ENCODE measurements around the gene DNAJC5. TPM values are rescaled to one million over a fixed set of nuclear protein-coding genes. Genes with fewer than 3 reads are reported as not detected.

DNAJC5 gene, protein sequence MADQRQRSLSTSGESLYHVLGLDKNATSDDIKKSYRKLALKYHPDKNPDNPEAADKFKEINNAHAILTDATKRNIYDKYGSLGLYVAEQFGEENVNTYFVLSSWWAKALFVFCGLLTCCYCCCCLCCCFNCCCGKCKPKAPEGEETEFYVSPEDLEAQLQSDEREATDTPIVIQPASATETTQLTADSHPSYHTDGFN
- total RNA-seq: 55.5 TPM

DNA sequence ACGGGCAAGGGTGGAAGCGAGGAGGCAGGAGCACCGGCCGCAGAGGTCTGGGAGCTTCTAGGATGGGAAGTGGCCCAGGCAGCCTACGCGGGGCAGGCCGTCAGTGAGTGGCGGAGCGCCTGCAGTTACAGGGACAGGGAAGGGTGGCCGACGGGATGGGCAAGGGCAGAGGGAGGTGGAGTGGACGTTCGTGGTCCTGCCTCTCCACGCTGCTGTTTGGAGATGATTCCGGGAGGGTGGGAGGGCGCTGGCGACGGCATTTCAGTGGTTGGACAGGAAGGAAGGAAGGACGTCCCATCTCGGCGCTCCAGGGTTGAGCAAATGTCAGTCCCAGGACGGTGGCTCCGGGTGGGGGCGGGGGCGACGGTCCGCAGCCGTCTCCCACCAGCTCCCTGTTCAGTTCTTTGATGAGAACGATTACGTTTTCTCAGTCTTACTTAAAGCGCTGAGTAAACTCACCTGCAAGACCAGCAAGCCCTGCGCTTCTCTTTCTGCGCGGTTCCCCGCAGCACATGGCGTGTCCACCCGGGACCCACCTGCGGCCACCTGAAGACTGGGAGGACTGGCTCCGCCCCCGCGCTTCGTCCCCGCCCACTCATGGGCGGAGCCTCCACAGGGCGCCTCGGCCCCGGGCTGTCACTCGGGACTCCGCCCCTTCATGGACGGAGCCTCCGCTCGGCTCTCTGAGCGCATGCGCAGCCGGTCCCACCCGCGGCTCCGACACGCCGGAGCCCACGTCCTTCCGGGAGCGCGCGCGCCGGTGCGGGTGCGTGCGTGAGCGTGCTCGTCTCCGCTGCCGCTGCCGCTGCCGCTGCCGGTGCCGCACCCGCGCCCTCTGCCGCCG is at the start of gene DNAJC5:
Gene DNAJC5 (plus strand): TSS at position 769 of the 844 bp plus-strand sequence. CDS start 33,220 bp downstream, outside the sequence.

DNA sequence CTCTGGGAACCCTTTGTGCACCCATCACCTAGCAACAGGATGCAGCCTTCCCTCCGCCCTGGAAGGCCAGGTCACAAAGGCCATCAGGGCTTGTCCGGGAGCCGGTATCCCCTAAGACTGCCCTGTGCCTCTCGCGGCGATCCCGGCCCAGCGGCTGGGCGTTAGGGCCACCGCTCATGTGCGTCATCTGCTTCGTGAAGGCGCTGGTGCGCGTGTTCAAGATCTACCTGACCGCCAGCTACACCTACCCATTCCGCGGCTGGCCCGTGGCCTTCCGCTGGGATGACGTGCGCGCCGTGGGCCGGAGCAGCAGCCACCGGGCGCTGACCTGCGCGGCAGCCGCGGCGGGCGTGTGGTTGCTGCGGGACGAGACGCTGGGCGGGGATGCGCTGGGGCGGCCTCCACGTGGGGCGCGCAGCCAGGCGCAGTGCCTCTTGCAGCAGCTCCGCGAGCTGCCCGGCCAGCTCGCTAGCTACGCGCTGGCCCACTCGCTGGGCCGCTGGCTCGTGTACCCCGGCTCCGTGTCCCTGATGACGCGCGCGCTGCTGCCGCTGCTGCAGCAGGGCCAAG is 33.5 kb upstream of the DNAJC5 start, which contains the start of gene ABHD16B:
Gene ABHD16B (plus strand): TSS at position 134 of the 570 bp plus-strand sequence. CDS start 43 bp downstream, at position 177.

DNA sequence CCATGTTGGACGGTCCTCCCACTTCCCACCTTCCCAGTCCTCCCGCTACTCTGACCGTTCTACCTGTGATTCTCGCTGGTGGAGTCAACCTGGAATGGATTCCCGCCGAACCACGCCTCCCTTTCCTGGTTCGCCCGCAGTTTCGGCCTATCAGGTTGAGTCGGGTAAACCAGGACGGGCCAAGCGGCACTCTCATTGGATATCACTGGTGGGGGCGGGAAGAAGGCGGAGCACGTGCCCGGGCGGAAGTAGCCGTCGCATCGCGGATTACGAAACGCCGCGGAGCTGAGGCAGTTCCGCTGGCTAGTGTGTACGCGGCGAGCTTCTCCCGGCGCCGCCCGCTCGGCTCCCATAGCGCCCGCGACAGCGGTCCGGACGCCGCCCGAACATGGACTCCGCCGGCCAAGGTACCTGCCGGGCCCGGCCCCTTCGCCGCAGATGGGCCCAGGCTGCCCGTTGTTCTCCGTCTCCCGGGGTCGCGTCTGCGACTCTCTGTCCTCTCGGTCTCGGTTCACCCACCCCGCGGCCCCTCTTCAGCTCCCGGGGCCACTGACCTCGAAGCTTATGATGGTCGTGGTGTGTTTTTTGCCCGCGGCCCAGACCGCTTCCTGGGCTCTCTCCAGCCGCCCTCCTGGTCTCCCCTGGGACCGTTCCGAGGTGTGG is 29.8 kb upstream of the DNAJC5 start, which contains the start of gene TPD52L2:
Gene TPD52L2 (plus strand): TSS at position 293 of the 663 bp plus-strand sequence. CDS start 96 bp downstream, at position 389.

DNA sequence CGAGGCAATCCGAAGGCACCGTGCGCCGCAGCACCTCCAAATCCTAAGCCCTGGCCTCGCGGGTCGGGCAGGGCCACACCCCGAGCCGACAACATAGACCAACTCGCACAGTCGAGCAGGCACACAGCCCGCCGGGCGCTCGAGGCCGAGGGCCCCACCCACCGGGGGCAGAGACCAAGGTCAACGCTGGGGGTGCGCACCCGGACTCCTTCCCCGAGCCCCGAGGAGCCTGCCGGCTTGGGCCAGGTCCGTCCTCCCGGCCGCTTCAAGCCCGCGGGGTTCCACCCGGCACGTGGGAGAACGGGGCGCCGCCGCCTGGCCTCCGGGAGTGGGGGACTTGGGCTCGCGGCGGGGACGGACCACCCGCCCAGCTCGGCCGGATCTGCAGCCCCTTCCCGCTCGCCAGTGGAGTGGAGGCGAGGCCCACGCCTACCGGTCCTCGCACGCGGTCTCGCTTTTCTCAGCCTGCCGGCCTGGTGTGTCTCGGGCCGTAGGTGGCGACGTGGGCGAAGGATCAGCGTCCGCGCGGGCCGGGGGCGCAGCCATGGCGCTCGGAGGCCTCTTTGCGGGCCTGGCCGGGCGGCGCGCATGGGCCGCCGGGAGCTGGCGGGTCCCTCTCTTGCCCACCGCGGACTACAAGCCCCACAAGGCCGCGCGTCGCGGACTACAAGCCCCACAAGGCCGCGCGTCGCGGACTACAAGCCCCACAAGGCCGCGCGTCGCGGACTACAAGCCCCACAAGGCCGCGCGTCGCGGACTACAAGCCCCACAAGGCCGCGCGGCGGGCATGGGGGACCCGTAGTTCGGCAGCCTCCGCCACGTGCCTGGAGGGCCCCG is 61.1 kb downstream of the DNAJC5 start, which contains the start of gene UCKL1:
Gene UCKL1 (minus strand): TSS at position 590 of the 837 bp plus-strand sequence. CDS start 44 bp downstream, at position 546.

DNA sequence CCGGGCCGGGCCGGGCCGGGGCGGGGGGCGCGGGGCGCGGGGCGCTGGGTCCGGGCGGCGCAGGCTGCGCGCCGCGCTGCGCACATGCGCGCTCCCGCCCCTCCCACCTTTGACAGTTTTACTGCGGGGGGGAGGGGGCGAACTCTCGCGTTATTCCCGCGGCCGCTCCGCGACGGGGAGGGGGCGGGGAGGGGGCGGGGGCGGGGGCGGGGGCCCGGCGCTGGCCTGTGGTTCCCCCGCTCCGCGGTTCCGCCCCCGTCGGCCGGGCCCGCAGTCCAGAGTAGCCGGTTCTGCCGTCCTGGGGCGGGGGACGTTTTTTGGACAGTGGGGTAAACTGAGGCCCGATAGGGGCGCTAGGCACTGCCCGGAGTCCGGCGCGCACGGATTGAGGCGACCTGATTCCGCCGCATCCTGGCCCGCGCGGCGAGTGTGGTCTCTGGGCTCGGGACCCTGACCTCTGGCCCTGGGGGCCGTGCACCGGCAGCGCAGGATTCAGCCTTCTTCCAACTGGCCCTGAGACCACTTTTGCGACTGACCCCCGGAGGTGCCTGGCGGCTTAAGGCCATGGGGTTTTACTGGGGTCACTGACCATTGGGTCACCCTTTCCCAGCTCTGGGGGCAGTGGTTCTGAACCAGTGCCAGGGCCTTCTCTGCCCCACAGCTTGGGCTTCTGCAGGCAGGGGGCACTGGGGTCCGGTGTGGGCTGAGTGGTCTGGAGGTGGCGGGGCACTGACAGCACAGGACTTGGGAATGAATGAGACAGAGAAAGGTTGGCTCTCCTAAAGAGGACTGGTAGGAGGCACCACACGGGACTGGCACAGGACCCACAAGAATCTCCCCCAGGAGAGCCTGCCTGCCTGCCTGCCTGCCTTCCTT is 75.2 kb downstream of the DNAJC5 start, which contains the start of gene ZNF512B:
Gene ZNF512B (minus strand): TSS at position 93 of the 876 bp plus-strand sequence. CDS start 1,980 bp downstream, outside the sequence.

DNA sequence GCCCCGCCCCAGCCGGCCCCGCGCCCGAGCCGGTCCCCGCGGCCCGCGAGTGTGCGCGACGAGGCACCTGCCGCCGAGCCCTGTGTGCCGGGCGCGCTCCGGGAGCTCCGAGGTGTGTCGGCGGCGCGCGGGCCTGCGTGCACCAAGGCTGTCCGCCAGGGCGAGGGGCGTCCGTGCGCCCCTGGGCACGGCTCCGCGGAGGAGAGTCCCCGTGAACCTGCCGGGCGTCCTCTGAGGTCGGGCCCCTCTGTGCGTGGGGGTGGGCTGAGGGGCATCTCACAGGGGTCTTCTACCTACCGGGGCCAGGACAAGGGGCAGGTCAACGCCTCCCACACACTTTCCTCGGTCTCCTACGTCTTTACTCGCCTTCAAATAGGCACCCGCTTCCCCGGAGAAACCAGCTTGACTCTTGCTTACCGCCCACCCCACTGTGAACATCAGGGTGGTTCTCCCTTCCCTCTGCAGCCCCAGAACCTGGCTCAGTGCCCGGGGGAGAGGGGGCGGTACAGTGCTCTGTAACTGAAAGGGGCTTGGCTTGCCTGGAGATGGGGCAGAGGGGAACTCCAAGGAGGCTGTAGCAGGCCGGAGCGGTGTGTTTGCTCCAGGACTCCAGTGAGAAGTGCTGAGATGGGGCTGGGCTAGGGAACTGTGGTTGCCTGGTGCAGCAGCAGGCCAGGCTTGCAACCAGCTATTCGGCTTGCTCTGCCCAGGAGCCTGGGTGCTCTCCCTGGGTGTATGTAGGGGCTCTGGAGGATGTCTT is 84.8 kb downstream of the DNAJC5 start, which contains the start of gene SAMD10:
Gene SAMD10 (minus strand): TSS at position 86 of the 760 bp plus-strand sequence. CDS start 175 bp downstream, outside the sequence.

DNA sequence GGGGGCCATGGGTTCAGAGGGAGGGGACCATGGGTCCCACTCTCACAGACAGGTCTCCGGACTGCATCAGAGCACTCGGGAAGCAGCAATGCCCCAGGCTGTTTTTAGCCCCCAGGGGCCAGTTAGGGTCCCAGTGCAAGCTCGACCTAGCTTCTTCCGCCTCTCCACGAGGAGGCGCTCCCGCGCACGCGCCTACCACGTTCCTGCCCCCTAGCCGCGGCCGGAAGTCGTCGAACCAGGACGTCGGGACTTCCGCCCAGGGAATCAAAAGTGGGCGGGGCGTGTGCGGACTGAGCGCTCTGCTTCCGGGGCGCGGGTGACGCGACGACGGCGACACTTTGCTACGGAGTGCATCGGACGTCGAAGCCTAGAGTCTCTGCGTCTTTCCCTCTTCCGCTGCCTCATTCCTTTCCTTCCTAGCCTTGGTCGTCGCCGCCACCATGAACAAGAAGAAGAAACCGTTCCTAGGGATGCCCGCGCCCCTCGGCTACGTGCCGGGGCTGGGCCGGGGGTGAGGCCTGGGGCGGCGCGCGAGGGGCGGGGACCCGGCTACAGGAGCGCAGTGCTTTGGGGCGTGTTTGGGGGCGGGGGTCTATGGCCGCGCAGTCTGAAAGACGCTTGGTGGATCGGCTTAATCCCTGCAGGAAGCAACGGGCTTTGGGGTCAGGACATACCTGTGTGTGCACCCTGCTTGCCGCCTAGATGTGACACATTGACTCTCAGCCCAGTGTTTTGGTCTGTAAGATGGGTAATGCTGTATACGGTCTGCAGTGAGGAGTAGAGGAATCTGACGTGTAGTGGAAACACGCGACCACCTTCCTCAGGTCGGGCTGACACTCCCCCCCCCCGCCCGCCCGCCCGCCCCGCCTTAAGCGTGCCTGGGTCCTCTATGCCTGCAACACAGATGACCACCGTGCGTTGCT is 86.1 kb downstream of the DNAJC5 start, which contains the start of gene PRPF6:
Gene PRPF6 (plus strand): TSS at position 327 of the 923 bp plus-strand sequence. CDS start 114 bp downstream, at position 441.

Other genes starting within 250 kb of the DNAJC5 start
- 51.6 TPM for gene STMN3, start 241.7 kb upstream of the DNAJC5 start, total RNA-seq
- 51.3 TPM for gene RTEL1, start 236.8 kb upstream of the DNAJC5 start, total RNA-seq
- gene TNFRSF6B, start 198.5 kb upstream of the DNAJC5 start, total RNA-seq: 5.4 TPM
- gene ARFRP1, start 187.2 kb upstream of the DNAJC5 start, total RNA-seq: 39.7 TPM
- gene ZGPAT, start 187.1 kb upstream of the DNAJC5 start, total RNA-seq: 31.1 TPM
- 16.5 TPM for gene LIME1, start 158.5 kb upstream of the DNAJC5 start, total RNA-seq
- 32.0 TPM for gene SLC2A4RG, start 155.3 kb upstream of the DNAJC5 start, total RNA-seq
- 12.1 TPM for gene ZBTB46, start 63.9 kb upstream of the DNAJC5 start, total RNA-seq
- not detected for gene ABHD16B, start 33.6 kb upstream of the DNAJC5 start, total RNA-seq
- 69.2 TPM for gene TPD52L2, start 29.9 kb upstream of the DNAJC5 start, total RNA-seq
- gene UCKL1, start 61.3 kb downstream of the DNAJC5 start, total RNA-seq: 44.6 TPM
- 19.7 TPM for gene ZNF512B, start 74.8 kb downstream of the DNAJC5 start, total RNA-seq
- gene SAMD10, start 84.5 kb downstream of the DNAJC5 start, total RNA-seq: 8.9 TPM
- gene PRPF6, start 86.0 kb downstream of the DNAJC5 start, total RNA-seq: 80.9 TPM
- gene C20orf204, start 141.1 kb downstream of the DNAJC5 start, total RNA-seq: 1.0 TPM
- 7.1 TPM for gene SOX18, start 154.5 kb downstream of the DNAJC5 start, total RNA-seq
- 41.7 TPM for gene TCEA2, start 168.1 kb downstream of the DNAJC5 start, total RNA-seq
- 6.3 TPM for gene RGS19, start 184.4 kb downstream of the DNAJC5 start, total RNA-seq
- 3.5 TPM for gene OPRL1, start 185.0 kb downstream of the DNAJC5 start, total RNA-seq
- 0.82 TPM for gene LKAAEAR1, start 189.3 kb downstream of the DNAJC5 start, total RNA-seq
- not detected for gene NPBWR2, start 212.4 kb downstream of the DNAJC5 start, total RNA-seq

Data from camera-type eye (tissue), 1 donor.